BE2C (cell line): ENCODE results near the gene KLHL35.

Source experiments
- DNase-seq: peaks from one replicate; pipeline ENCODE4 v3.0.0-alpha.2; 2020
- H3K27me3 ChIP-seq: fragments of 250-450 bp; sonication (Bioruptor Pico); 2 replicates; pipeline ENCODE4 v1.5.1; 2020; ENCODE audit warnings: mild to moderate bottlenecking
- H3K36me3 ChIP-seq: fragments of 250-450 bp; sonication (Bioruptor Pico); 2 replicates; pipeline ENCODE4 v1.5.1; 2020; ENCODE audit warnings: mild to moderate bottlenecking
- H3K4me1 ChIP-seq: fragments of 250-450 bp; sonication (Bioruptor Pico); 2 replicates; pipeline ENCODE4 v1.5.1; 2020
- H3K4me3 ChIP-seq: 2 replicates; pipeline ENCODE4 v1.5.1; 2011; ENCODE audit warnings: low read depth, low read length
- H3K9me3 ChIP-seq: fragments of 250-450 bp; sonication (Bioruptor Pico); 2 replicates; pipeline ENCODE4 v1.5.1; 2020
- TF ChIP-seq, protein P1 (sequence below): IDR thresholded peaks from 2 replicates; pipeline ENCODE4 v1.5.1; 2012; ENCODE audit warnings: mild to moderate bottlenecking, low read depth, low read length

The KLHL35 gene

DNA sequence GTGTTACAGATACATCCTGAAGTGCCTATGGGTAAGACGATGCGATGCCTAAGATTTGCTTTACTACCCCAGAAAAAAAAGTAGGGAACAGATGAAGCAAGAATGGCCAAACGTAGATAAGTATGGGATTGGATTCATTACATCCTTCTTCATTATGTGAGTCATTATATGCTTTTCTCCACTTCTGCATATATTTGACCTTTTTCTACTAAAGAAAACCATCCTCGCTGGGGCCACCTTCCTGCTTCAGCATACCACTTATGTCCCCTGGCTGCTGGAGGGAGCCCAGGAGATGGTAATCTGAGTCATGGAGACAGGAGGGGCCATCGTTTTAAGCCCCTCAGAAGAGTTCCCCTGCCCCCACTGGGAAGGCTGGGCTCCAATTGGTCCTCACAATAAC lies 14.4 kb upstream of the KLHL35 start:
- TF ChIP-seq, protein P1, sequence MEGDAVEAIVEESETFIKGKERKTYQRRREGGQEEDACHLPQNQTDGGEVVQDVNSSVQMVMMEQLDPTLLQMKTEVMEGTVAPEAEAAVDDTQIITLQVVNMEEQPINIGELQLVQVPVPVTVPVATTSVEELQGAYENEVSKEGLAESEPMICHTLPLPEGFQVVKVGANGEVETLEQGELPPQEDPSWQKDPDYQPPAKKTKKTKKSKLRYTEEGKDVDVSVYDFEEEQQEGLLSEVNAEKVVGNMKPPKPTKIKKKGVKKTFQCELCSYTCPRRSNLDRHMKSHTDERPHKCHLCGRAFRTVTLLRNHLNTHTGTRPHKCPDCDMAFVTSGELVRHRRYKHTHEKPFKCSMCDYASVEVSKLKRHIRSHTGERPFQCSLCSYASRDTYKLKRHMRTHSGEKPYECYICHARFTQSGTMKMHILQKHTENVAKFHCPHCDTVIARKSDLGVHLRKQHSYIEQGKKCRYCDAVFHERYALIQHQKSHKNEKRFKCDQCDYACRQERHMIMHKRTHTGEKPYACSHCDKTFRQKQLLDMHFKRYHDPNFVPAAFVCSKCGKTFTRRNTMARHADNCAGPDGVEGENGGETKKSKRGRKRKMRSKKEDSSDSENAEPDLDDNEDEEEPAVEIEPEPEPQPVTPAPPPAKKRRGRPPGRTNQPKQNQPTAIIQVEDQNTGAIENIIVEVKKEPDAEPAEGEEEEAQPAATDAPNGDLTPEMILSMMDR: no peak
- Histone ChIP-seq H3K36me3 (no peaks in the 10 kb centered on the region), H3K4me3 (no peak overlapping the region), H3K9me3 (no peaks in the 10 kb centered on the region), H3K27me3 (no peaks in the 10 kb centered on the region), H3K4me1 (no peaks in the 10 kb centered on the region)
- no peak for DNase-seq

DNA sequence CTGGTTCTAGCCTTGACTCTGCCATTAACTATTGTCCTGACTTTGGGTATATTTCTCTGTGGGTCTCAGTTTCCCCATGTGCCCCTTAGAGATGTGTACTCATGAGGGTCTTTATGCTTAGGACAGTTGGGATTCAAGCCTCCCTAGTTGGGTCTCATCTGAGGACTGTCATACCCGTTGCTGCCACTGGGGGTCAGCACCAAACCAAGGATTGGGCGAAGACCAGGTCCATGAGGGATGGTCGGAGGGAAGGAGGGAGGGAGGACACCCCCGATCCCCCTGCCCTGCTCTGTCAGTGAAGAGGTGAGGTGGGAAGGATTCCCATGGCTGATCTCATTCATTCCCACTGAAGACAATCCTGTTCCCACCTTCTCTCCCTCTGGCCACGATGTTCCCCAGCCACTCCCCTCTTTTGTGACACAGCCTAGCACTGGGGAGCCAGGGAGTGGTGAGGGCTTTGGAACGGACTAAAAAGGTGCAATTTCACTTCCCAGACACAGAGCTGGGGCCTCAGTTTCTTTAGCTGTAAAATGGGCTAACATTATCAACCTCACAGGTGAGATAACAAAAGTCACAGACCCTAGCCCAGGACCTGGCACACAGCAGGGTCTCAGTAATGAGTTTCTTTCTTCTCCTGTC lies 12.4 kb upstream of the KLHL35 start:
- no peaks in the 10 kb centered on the region for H3K27me3 ChIP-seq

DNA sequence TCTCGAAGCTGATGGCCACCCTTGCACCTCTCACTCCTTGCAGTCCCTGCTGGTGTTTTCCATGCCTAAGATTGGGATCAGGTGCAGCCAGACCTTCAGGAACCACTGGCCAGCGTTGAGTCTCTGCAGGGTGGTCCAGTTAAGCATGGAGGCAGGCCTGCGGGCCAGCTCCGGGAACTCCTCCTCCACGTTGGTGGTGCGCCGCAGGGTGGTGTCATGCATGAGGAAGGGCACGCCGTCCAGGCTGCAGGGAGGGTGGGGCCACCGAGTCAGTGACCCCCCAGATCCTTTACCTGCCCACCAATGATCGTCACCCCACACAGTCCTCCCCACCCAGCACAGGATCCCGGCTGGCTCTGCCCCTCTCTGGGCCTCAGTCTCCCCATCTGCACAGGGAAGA lies 10.0 kb upstream of the KLHL35 start:
- H3K27me3 ChIP-seq: no peaks in the 10 kb centered on the region
- H3K4me3 ChIP-seq: no peak overlapping the region
- no peak for DNase-seq
- TF ChIP-seq, protein P1: no peak
- no peaks in the 10 kb centered on the region for H3K9me3 ChIP-seq
- H3K36me3 ChIP-seq: no peaks in the 10 kb centered on the region
- no peaks in the 10 kb centered on the region for H3K4me1 ChIP-seq

More for the DNA sequence above, 12.4 kb upstream of the KLHL35 start:
- TF ChIP-seq, protein P1: peak; percentile 98
- no peak overlapping the region for H3K4me3 ChIP-seq
- DNase-seq: peak; percentile 83
- H3K4me1 ChIP-seq: no peaks in the 10 kb centered on the region
- no peaks in the 10 kb centered on the region for H3K9me3 ChIP-seq
- no peaks in the 10 kb centered on the region for H3K36me3 ChIP-seq

DNA sequence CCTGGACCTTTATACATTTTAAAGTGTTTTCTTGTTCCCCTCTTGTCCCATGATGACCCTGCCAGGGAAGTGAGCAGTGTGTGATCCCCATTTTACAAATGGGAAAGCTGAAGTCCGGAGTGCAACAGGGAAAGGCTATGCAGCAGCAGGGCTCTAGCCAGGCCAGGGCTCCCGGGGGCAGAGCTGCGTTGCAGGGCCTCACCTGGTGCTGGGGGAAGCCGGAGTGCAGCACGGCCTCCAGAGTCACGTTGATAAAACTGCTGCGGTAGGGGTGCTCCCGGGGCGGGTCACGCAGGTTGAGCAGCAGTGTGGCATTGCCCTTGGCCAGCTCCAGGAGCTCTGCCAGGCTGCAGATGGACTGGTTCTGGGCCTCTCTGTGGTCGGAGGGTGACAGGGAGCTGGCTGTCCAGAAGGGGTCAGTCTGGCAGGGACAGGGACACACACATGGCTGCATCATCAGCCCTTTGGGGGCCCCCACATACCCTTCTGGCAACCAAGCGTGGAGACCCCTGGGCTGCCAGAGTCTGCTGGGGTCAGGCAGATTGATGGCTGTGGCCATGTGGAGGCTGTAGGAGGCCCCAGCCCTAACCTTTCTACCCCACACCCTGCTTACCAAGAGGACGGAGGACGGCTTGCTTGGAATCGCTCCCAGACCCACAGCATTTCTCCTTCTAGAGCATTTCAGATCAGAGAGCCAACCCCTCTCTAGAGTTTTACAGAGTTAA lies 9.3 kb upstream of the KLHL35 start:
- TF ChIP-seq, protein P1: no peak
- Histone ChIP-seq H3K9me3 (no peaks in the 10 kb centered on the region), H3K4me3 (no peak overlapping the region), H3K36me3 (no peaks in the 10 kb centered on the region), H3K4me1 (no peaks in the 10 kb centered on the region), H3K27me3 (no peaks in the 10 kb centered on the region)
- no peak for DNase-seq

DNA sequence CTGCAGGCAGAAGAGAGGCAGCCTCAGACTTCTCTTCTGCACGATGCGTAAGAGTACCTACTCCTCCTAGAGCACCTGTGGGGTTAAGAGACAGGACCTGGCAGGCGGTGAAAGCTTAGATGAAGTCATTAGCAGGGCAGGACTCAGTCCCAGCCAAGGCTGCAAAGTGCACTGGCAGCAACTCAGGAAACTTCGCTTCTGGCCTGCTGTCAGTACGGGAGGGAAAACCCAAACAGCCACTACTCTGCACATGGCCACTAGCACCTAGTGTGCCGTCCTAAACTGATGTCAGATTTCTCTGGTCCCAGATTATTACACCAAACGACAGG lies 8.8 kb upstream of the KLHL35 start:
- Histone ChIP-seq H3K9me3 (no peaks in the 10 kb centered on the region), H3K4me3 (no peak overlapping the region), H3K27me3 (no peaks in the 10 kb centered on the region), H3K36me3 (no peaks in the 10 kb centered on the region), H3K4me1 (no peaks in the 10 kb centered on the region)
- TF ChIP-seq, protein P1: no peak
- DNase-seq: no peak
